NCI-H1092 (cell line): ENCODE measurements around the gene KCTD1.
A peak's percentile ranks its signal among the peaks of the same experiment; 100 is the strongest.

ENCODE experiments used
- DNase-seq: peaks from one replicate; lab custom pipeline; 2025; lab: John Stamatoyannopoulos, UW

Gene KCTD1

DNA sequence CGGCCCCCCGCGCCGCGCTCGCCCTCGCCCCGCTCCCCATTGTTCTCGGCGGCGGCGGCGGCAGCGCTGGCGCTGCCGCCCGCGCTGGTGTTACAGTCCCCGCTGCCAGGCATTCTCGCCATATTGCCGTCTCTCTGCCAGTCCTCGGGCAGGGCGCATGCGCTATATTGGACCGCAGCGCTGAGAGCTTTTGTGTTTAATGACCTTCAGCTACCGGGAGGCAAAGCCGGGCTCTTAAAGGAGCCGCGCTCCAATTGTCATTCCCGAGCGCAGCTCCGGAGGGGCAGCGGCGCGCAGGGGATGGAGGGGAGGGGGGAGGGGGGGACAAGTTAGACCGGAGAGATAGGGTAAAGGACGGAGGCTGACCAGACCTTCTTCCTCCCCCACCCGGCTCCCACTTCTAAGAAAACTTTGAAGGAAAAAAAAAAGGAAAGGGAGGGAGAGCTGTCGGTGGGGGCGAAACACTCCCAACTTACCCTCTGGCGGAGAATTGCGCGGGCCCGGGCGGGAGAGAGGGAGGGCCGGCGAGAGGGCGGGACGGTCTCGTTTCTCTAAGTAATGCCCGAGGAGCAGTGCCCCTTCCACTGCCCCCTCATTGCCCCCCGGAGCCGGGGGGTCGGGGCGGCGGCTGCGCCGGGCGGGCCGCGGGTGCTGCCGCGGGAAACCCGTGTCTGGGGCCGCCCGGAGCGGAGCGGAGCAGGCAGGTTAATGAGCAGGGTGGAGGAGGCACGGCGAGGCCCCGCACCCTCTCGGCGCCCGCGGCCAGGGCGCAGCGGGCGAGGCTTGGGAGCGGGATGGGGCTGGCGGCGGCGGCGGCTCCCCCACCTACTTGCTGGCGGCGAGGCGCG lies at the start of gene KCTD1:
Gene KCTD1, minus strand, starts transcription at position 139 of the 848 bp plus-strand sequence. Its CDS starts 17 bp downstream, at position 122.
- peak; percentile 76 for DNase-seq

DNA sequence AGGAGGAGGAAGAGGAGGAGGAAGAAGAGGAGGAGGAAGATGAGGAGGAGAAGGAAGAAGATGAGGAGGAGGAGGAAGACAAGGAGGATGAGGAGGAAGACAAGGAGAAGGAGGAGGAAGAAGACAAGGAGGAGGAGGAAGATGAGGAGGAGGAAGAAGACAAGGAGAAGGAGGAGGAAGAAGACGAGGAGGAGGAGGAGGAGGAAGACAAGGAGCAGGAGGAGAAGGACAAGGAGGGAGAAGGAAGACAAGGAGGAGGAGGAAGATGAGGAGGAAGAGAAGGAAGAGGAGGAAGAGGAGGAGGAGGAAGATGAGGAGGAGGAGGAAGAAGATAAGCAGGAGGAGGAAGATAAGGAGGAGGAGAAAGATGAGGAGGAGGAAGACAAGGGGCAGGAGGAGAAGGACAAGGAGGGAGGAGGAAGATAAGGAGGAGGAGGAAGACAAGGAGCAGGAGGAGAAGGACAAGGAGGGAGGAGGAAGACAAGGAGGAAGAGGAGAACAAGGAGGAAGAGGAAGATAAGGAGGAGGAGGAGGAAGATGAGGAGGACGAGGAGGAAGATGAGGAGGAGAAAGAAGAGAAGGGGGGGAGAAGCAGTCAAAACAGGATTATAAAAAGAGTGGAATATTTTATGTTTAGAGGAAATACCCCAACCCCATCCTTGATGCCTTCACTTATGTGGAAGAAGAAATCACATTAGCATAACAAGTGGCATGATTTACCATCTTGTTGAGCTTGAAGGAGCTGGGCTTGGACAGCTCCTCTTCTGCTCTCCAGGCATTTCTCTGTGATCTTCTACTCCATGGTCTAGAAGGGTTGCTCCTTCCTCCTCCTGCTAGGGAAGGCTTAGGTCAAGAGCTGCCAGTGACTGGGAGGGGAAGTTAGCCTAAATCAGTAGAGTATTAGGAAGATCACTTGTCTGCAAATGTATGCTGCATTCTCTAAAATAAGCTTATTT lies 45.3 kb upstream of the KCTD1 start:
- no peak for DNase-seq

DNA sequence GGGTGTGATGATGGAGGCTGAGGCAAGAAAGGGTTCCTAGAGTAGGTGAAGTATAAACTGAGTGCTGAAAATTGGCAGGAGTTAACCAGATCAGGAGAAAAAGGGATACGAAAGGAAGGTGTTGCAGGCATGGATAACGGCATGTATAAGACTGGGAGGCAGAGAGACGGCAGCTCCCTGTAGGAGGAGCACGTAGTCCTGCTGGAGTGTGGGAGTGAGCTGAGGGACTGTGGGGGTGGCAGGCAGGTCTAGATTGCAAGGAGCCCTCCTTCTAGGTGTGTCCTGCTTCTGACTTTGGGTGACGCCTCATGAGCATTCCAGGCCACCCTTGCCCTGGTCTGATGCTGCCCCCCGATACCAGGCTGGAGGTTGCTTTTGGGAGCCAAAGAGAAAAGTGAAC lies 36.4 kb upstream of the KCTD1 start:
- no peak for DNase-seq

DNA sequence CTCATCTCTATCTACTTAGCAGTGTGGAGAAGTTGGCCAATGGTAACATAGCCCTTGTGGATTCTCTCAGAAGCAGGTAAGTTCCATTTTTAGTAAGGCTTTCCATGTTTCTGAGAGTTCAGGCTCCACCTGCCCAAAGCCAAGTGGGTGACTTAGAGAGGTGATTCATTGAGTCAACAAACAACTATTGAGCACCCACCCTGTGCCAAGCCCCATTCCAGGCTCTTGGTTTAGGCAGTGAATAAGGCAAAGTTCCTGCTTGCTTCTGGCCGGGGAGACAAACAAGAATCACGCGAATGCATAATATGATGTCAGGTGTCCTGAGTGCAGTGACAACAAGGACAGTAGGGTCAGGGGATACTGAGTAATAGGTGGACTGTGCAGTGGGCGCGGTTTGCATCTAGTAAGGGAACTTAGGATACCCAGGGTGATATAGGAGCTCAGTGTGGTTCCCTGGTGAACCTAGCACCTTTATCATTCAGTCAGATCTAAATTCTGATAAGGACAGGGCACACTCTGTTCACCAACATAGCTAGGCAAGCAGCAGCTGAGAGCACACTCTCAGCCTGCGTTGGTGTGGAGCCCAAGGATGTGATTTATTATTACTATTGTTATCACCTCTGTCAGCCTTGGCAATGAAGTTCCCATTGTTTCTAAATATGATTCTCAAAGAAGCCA lies 31.7 kb upstream of the KCTD1 start:
- DNase-seq = no peak

DNA sequence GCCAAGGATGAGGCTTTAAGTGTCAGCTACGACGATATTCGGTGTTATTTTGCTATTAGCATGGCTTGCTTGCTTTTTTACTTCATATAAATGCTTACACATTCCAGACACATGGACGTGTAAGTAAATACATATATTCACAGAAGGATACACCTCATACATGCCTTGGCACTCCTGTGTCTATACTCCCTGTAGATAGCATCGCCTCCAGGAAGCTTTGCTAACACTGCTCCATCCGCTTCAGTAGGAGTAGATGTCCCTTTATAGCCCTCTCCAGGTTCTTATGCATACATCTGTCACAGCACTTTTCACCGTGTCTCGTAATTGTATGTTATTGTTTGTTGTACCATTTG lies 27.5 kb upstream of the KCTD1 start:
- no peak for DNase-seq

DNA sequence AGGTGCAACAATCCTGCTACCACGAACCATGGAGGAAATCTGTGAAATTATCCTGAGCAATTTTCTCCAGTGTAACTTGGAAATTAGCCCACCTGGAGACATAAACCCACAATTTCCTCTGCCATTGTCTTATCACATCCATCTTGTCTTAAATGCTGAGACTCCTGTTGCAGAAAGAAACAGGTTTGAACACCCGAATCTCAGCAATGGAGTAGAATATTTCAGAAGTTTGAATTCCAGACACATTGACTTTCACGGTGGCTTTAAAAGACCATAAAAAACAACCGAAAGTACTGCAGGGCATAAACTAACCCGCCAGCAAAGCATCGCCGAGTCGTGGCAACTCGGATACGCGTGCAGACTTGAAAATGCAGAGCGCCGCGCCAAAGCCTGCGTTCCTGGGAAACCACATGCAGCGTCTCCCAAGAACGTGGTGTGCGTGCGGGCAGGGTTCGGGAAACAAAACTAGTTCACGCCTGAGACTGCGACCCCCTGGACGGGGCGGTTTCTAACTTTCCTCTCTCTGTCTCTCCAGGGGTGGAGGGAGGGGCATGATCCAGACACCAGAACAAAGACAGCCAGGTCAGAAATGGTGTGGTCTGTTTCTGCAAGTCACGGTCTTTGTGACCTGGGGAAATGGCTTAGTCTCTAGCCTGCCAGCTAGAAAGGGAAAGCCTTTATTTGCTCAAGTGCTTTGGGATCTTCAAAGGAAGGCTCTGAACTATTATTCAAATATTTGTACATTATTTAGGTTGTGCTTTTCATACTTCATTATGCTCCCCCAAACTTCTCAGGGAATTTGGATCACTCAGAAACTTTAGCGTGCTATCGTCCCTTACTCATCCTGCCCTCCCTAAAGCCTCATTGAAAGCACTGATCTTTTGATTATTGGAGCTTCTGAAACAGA lies 26.9 kb upstream of the KCTD1 start:
- no peak for DNase-seq

DNA sequence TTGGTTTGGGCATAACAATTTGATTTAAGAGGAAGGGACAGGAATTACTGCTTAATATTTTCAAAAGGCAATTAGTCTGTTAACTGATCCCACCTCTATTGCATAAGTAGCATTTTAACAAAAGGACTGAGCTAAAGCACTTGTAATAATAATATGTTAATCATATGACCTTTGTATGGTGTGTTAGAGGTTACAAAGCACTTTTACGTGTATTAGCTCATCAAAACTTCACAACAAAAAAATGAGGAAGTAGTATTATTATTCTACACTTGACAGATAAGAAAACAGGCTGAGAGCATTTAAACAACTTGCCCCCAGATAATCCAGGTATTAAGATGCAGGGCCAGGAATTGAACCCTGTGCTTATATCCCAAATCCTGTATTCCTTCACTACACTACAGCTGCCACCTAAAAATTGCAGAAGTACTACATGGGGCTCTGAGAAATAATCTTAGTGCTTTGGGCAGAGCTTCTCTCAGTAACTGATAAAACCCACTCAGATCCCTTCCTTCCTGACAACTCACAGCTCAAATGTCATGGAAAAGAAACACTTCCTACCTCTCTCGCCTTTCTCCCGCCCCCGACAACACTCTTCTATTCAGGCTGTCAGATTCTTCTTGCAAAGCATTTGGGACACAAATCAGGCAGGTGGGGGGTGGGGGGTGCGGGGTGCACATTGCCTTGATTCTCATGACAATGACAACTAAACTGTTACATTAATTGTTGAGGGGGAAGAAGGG lies 20.7 kb upstream of the KCTD1 start:
- no peak for DNase-seq

DNA sequence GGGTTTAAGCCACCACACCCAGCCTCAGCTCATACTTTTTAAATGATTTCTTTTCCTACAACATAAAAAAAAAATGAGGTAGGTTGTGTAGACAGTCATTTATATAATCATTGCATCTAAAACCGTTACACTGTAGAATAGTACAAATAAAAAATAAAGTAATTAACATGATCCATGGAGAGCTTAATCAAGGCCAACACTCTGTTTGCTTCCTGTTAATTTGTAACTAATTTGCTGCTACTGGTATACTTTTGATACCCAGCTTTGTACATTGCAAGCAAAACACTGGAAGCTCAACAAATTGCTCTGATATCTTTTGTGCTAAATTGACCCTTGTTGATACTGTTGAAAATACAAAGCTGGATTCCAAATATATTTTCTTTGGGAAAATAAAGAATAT lies 20.2 kb upstream of the KCTD1 start:
- no peak for DNase-seq

DNA sequence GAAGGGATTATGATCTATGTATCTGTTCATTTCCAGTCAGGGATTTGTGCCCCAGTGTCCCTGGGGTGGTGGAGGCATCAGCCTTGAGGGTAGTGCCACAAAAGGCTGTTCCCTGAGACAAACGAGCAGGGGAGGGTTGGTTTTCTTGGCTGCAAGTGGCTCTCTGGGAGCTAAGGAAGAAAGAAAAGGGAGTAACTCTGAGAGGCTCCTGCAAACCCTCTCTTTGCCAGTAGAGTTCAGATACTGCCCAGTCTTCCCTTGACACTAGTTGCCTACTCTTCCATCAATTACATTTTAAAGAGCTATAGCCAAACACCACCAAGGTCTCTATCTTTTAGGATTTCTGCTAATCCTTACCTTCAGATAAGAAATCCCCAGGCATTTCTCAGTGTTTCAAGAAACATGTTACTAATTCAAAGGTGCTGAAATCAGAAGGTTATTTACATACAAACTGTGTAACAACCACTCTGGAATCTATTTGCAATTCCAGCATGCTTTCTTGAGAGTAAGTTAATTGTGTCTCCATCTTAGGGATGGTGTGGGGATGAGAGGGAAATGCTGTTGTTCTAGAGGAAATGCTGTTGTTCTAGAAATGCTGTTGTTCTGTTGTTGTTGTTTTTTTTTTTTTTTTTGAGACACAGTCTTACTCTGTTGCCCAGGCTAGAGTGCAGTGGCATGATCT lies 18.7 kb upstream of the KCTD1 start:
- no peak for DNase-seq

DNA sequence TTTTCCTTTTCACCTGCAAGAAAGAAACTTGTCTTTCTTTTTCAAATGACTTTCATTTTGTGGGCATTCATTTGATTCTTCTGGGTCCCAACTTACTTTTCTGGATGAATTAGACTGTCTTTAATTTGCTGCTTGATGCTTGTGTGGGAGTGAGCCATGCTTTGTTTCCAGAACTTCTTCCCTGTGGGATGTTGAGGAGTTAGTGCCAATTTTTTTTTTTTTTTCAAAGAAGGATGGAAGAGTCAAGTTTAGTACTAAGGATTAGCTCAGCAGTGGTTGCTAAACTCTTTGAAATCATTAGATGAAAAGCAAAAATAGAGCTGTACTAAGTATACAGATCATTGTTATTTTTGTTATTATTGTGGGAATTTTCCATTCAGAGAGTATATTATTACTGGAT lies 17.2 kb upstream of the KCTD1 start:
- DNase-seq = no peak

DNA sequence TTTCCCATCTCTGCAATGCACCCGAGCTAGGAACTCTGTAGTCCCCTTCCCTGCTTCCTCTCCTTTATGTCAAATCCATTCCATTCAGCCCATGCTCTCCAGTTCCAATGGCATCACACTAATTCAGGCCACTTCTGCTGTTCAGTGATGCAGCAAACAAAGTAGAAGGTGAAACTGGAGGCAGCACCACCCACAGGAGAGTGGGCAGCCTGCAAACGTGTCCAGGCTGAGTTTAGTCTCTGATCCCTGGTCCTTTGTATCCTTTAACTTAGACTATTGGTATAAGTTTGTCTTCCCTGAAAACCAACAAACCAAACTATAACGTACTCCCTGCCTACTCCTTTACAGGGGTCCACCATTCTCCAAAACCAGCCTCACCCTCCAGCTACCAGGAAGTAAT lies 14.7 kb upstream of the KCTD1 start:
- no peak for DNase-seq

DNA sequence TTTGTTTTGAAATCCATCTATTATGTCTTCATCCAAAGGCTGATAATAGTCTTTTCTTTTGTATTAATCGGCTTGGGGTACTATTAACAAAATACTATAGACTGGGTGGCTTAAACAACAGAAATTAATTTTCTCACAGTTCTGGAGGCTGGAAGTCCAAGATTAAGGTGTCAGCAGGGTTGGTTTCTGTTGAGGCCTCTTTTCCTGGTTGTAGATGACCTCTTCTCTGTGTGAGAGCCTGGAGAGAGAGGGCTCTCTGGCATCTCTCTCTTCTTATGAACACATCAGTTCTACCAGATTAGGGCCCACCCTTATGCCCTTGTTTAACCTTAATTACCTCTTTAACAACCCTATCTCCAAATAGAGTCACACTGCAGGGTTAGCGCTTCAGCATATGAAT lies 14.2 kb upstream of the KCTD1 start:
- DNase-seq = no peak

DNA sequence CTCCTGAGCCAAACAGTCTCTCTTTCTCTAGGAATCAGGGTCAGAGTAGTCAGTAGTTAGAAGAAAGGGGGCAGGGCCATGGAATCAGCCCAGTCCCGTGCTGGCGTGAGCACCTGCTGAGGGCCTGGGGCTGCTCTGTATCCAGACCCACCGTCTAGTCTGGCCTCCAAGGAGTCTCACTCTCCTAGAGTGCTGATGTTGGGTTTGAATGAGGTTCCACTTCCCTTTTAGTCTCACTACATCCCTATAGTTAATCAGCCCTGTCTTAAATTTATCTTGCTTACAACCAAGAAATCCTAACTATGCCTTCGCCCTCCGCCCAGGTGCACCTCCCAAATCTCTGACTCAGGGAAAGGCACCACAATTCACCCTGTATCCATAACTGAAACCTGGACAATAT lies 13.4 kb upstream of the KCTD1 start:
- DNase-seq = no peak

DNA sequence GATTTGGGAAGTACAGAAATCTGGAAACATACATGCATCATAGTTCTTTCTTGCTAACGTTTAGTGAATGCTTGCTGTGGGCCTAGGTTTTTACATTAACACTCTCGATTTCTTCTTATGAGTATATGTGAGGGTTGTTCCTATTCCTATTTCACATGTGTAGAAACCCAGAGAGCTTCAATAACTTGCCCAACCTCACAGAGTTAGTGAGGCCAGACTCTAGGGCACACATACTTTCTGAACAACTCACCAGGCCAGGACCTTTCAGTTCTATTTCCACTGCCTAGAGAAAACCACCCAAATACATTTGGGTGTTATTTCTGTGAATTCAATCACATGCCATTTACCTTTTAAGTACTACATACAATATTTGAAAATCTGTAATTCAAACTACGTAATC lies 8.2 kb upstream of the KCTD1 start:
- DNase-seq = no peak

DNA sequence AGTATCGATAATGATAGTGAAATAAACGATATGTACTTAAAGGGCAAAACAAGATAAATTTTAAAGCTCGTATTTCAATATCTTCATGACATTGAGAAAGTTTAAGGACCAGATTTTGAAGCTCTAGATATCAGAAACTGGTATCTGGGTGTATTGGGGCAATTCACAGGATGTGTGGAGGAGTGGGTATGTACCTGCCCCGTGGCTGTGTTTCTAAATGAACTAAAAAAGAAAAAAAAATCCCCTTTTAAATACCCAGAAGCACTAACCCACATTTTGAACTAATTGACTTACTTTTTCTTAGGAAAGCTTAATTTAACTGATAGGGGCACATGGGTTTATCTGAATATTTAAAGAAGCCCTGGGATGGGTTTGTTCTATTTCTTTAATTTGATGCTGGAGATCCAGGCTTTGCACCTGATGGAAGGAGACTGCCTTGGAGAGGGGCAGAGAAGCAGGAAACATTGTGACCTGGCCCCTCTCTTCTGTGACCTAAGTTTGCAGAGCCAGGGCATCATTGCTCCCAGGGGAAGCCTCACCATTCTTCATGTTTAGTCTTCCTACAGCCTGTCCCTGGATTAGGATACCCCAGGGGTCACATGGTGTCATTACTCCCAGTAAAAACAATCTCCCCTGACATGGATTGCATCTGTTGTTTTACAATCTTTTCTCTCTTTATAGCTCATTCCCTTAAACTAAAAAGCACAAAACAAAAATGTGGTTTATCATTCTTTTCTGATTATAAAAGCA lies 7.6 kb upstream of the KCTD1 start:
- DNase-seq = no peak

DNA sequence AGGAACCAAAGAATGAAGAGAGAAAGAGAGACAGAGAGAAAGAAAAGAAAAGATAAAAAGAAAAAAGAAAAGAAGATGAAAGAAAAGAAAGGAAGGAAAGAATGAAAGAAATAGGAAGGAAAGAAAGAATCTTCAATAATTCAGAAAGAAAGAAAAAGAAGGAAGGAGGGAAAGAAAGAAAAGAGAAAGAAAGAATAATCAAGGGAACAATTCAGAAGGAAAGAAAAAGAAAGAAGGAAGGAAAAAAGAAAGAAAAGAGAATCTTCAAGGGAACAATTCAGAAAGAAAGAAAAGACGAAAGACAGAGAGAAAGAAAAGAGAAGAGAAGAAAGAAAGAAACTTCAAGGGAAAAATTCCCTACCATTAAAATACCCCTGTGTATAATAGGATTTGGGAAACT lies 5.6 kb upstream of the KCTD1 start:
- no peak for DNase-seq

DNA sequence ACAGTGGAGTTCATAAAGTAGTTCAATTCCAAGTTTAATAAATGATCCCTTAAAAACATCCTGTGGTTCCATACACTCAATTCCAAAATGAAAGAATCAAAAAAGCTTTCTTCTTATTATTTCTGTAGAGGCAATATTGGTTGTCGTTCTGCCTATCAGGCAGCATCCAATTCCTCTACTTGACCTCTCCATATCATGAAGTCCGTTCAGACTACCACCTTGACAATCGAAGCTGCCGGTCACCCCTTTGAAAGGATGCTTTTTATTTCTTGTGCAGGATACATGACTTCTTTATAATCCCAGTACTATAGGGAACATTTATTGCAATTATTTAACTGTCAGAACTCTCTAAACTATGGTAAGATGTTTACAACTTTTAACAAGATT lies 3.3 kb upstream of the KCTD1 start:
- no peak for DNase-seq

DNA sequence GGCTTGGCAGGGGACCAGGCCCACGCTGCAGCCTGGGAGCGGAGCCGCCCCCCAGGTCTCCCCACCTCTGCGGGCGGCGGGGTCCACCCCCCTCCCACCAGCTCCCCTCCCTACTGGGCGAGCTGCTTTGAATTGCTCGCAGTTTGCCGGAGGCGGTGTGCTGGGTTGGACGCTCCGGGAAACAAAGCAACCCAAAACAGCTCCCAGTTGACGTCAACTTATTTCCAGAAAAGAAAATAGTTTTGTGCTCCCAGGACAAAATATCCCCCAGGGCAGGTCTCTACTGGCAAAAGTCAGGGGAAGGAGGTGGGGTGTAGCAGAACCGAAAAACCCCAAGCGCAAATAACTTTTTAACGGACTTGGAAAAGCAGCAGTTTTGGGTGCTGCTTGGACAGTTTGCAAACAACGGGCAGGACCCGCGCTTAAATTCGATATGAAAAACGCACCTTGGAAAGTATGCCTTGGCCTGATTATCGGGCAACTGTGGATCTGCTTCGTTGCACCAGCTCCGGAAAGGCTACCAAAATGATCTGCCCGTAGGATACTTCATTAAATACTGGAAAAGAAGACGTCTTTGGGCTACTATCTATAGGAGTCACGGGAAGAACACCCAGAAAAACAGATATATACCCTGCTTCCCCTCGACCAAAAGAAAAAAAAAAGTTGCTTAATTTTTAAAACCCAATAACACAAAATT lies 2.8 kb upstream of the KCTD1 start:
- DNase-seq = no peak
